ENCODE measurements around the gene RPS27. TPM values are rescaled to one million over a fixed set of nuclear protein-coding genes. Genes with fewer than 3 reads are reported as not detected.

The RPS27 gene
- total and polyA plus RNA-seq, 10 of the 15 experiments (the other 5 are each of a cell fraction or from before 2014, with no cell fraction given) = 2,708 to 14,234 (median 8,874) TPM

DNA sequence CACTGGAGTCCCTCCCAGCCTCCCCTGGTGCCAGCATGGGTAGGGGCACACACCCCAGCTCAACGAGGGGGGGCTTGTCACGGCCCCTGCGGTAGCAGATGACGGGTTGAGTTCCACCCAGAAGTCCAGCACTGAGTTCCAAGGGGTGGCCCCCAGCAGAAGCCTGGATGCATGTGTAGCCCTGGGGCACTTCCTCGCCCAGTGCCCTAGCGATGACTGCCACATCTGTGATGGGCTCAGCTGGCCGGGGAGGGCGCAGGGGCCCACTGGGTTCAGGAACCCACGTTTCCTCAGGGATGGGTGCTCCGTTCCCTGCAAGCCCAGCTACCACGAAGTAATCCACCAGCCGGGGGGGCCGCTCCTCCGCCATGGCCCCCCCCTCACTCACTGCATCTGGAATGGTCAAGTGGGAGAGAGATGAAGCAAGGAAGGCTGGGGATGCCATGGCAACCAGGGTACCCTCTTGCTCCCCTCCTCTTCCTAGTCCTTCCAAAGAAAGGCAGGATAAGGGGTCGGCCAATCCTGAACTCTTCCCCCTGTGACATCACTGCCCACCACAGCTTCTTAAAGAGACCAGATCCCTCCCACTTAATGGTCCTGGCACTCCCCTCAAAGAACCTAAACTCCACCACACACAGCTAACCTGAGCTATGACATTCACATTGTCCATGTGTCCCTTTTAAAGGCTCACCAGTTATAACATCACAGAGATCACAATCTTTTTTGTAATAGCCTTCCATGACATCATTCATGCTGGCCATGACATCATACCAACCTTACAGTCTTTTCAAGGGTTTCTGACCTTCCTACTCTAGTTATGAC, 46.3 kb upstream of the RPS27 start:
- ATAC-seq (no peak), FAIRE-seq (peak; percentile 74), DNase-seq (ENCODE audit: low read depth, low spot score) (no peak)
- no TSS peak for BruUV-seq (replicated peaks)
- intact Hi-C loops (cut with micrococcal nuclease; ENCODE audit: unreplicated experiment) (loop anchor here (2.0 kb wide), 1 partner anchor 21 kb away; the partner anchor contains the start of gene GATAD2B), in situ Hi-C loops (cut with MboI) (no loop called here)
- H3K4me1 ChIP-seq (ENCODE audit: control insufficient read depth, insufficient read depth, low read length) = peaks cover 18% of the 10 kb centered on the region
- peak overlapping the region; percentile 62; the same call in 1 of the 2 replicates for H2AFZ ChIP-seq (ENCODE audit: control insufficient read depth, low read depth, low read length)
- peak overlapping the region; percentile 99 for H3K9ac ChIP-seq (ENCODE audit: control insufficient read depth, insufficient read depth, low read length)
- RAD21 ChIA-PET (ENCODE audit: unreplicated experiment) = interaction anchor here (0.7 to 4.9 kb wide), 17 partner anchors 12 to 1153 kb away, joined by 3 to 55 read pairs (median 11); partner anchors contain the start of genes CREB3L4, CRTC2, GATAD2B and JTB
- POLR2A ChIA-PET = interaction anchor here (0.6 to 5.3 kb wide), 17 partner anchors 10 to 188 kb away, joined by 3 to 83 read pairs (median 5); partner anchors contain the start of genes CREB3L4, GATAD2B, JTB and RAB13
- H3K36me3 ChIP-seq (ENCODE audit: control insufficient read depth in 2 of 2, insufficient read depth in 2 of 2, low read length in 1 of 2) = peaks cover 18 to 21% of the 10 kb centered on the region in 2 experiments; a peak in 3 of 4 replicates
- peak overlapping the region; percentile 100 for H3K4me2 ChIP-seq (ENCODE audit: control insufficient read depth, insufficient read depth)
- CTCF ChIA-PET = interaction anchor here (0.6 to 4.8 kb wide), 10 partner anchors 21 to 266 kb away, joined by 3 to 54 read pairs (median 8); partner anchors contain the start of genes CREB3L4, GATAD2B, NPR1 and RAB13
- H4K20me1 ChIP-seq (ENCODE audit: control insufficient read depth, insufficient read depth) = no peaks in the 10 kb centered on the region
- SMC1A ChIA-PET (ENCODE audit: uncharacterized antibody, unreplicated experiment) = interaction anchor here (0.7 to 4.5 kb wide), 20 partner anchors 13 to 272 kb away, joined by 3 to 59 read pairs (median 5); partner anchors contain the start of genes CREB3L4, GATAD2B, RPS27 and SLC39A1
- WGBS (ENCODE audit: insufficient coverage, insufficient replicate concordance, low lambda C conversion rate, missing lambda C conversion rate) = 85% methylated on average over 15 of the region's 15 CpGs
- peaks cover 28% of the 10 kb centered on the region for H3K79me2 ChIP-seq (ENCODE audit: control insufficient read depth, insufficient read depth, low read length)
- peak overlapping the region; percentile 100 for H3K4me3 ChIP-seq
- no peaks in the 10 kb centered on the region for H3K9me3 ChIP-seq (replicated peaks; ENCODE audit: control insufficient read depth, insufficient read depth, low read length)
- H3K27ac ChIP-seq (ENCODE audit: control insufficient read depth, insufficient read depth) = peak overlapping the region; percentile 95
- no peaks in the 10 kb centered on the region for H3K27me3 ChIP-seq (replicated peaks in 1 of 2; ENCODE audit: control insufficient read depth in 2 of 2, insufficient read depth in 2 of 2, low read length in 1 of 2)
- TF ChIP-seq POLR2A (IDR thresholded peaks at IDR 0.05; ENCODE audit: low read depth, low read length) (no peak), SMARCA5 (IDR thresholded peaks at IDR 0.05) (no peak), TBL1XR1 (IDR thresholded peaks at IDR 0.05; ENCODE audit: low read depth, low read length) (no peak), ZNF274 (IDR thresholded peaks at IDR 0.05; ENCODE audit: insufficient read depth, insufficient read length) (no peak), POLR2AphosphoS5 (IDR thresholded peaks at IDR 0.05; ENCODE audit: low read length) (peak; percentile 18; the same call in 1 of the 2 replicates), RAD51 (IDR thresholded peaks at IDR 0.05) (no peak), ASH2L (IDR thresholded peaks at IDR 0.05; ENCODE audit: borderline replicate concordance, low read depth) (no peak), MEF2B (IDR thresholded peaks at IDR 0.05; ENCODE audit: partially characterized antibody, poor library complexity, severe bottlenecking) (no peak), FOXM1 (IDR thresholded peaks at IDR 0.05; ENCODE audit: low read depth, low read length) (no peak), LARP7 (IDR thresholded peaks at IDR 0.05) (no peak), ZSCAN29 (IDR thresholded peaks at IDR 0.05) (no peak), SUPT20H (IDR thresholded peaks at IDR 0.05; ENCODE audit: borderline replicate concordance, control insufficient read depth, low read depth, low read length) (no peak), CREM (IDR thresholded peaks at IDR 0.05; ENCODE audit: low read depth) (peak; percentile 90), NFXL1 (IDR thresholded peaks at IDR 0.05; ENCODE audit: borderline replicate concordance) (no peak)
- TF ChIP-seq, protein P1, sequence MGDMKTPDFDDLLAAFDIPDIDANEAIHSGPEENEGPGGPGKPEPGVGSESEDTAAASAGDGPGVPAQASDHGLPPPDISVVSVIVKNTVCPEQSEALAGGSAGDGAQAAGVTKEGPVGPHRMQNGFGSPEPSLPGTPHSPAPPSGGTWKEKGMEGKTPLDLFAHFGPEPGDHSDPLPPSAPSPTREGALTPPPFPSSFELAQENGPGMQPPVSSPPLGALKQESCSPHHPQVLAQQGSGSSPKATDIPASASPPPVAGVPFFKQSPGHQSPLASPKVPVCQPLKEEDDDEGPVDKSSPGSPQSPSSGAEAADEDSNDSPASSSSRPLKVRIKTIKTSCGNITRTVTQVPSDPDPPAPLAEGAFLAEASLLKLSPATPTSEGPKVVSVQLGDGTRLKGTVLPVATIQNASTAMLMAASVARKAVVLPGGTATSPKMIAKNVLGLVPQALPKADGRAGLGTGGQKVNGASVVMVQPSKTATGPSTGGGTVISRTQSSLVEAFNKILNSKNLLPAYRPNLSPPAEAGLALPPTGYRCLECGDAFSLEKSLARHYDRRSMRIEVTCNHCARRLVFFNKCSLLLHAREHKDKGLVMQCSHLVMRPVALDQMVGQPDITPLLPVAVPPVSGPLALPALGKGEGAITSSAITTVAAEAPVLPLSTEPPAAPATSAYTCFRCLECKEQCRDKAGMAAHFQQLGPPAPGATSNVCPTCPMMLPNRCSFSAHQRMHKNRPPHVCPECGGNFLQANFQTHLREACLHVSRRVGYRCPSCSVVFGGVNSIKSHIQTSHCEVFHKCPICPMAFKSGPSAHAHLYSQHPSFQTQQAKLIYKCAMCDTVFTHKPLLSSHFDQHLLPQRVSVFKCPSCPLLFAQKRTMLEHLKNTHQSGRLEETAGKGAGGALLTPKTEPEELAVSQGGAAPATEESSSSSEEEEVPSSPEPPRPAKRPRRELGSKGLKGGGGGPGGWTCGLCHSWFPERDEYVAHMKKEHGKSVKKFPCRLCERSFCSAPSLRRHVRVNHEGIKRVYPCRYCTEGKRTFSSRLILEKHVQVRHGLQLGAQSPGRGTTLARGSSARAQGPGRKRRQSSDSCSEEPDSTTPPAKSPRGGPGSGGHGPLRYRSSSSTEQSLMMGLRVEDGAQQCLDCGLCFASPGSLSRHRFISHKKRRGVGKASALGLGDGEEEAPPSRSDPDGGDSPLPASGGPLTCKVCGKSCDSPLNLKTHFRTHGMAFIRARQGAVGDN (IDR thresholded peaks at IDR 0.05) = no peak
- TF ChIP-seq, protein P2, sequence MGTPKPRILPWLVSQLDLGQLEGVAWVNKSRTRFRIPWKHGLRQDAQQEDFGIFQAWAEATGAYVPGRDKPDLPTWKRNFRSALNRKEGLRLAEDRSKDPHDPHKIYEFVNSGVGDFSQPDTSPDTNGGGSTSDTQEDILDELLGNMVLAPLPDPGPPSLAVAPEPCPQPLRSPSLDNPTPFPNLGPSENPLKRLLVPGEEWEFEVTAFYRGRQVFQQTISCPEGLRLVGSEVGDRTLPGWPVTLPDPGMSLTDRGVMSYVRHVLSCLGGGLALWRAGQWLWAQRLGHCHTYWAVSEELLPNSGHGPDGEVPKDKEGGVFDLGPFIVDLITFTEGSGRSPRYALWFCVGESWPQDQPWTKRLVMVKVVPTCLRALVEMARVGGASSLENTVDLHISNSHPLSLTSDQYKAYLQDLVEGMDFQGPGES (IDR thresholded peaks at IDR 0.05) = no peak
- TF ChIP-seq, protein P3, sequence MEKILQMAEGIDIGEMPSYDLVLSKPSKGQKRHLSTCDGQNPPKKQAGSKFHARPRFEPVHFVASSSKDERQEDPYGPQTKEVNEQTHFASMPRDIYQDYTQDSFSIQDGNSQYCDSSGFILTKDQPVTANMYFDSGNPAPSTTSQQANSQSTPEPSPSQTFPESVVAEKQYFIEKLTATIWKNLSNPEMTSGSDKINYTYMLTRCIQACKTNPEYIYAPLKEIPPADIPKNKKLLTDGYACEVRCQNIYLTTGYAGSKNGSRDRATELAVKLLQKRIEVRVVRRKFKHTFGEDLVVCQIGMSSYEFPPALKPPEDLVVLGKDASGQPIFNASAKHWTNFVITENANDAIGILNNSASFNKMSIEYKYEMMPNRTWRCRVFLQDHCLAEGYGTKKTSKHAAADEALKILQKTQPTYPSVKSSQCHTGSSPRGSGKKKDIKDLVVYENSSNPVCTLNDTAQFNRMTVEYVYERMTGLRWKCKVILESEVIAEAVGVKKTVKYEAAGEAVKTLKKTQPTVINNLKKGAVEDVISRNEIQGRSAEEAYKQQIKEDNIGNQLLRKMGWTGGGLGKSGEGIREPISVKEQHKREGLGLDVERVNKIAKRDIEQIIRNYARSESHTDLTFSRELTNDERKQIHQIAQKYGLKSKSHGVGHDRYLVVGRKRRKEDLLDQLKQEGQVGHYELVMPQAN (conservative IDR thresholded peaks at IDR 0.05) = no peak
